SK-N-SH (cell line): ENCODE results near the gene ZNHIT3. TPM values are rescaled to one million over a fixed set of nuclear protein-coding genes. Genes with fewer than 3 reads are reported as not detected.

Source experiments
- CTCF ChIA-PET: fragments of 300-600, 350-600 bp; formaldehyde crosslinking; extraction: SDS; loops from one replicate; lab custom pipeline; 2021; lab: Yijun Ruan, JAX
- POLR2A ChIA-PET: fragments of 350-600 bp; sonication (Branson Sonifier 250); formaldehyde crosslinking; extraction: SDS; loops from one replicate; lab custom pipeline; 2020; ENCODE audit warnings: antibody characterized with exemption, inconsistent platforms; lab: Yijun Ruan, JAX
- DNase-seq: peaks from one replicate; pipeline ENCODE4 v3.0.0; 2012
- H2AFZ ChIP-seq: fragments of 200-600 bp; sonication (generic); 2 replicates; pipeline ENCODE4 v1.8.1; 2016; ENCODE audit warnings: antibody characterized with exemption, mild to moderate bottlenecking, low read depth
- H3F3A ChIP-seq: fragments of 200-600 bp; sonication (generic); replicated peaks from 2 replicates; pipeline ENCODE3; 2016; ENCODE audit warnings: antibody characterized with exemption, mild to moderate bottlenecking; ENCODE audit not compliant: insufficient read depth
- H3K27ac ChIP-seq, 2 experiments: fragments of 200-500 bp in 1 of 2; fragments of 200-600 bp in 1 of 2; sonication (Bioruptor generic) in 1 of 2; sonication (generic), shearing (Covaris generic) in 1 of 2; 2 replicates each; pipeline versions ENCODE4 v1.5.1 to v1.6.1; 2014 to 2016; ENCODE audit warnings: low read depth in 2 of 2, inconsistent platforms in 1 of 2, low read length in 1 of 2, mild to moderate bottlenecking in 1 of 2, mixed read lengths in 1 of 2
- H3K27me3 ChIP-seq: fragments of 200-600 bp; sonication (generic), shearing (Covaris generic); 2 replicates; pipeline ENCODE4 v1.6.1; 2016; ENCODE audit warnings: mixed run types; ENCODE audit not compliant: insufficient read depth
- H3K36me3 ChIP-seq, 2 experiments: fragments of 200-500 bp in 1 of 2; fragments of 200-600 bp in 1 of 2; sonication (Bioruptor generic) in 1 of 2; sonication (generic) in 1 of 2; replicated peaks in 1 of 2; 2 replicates each; pipeline versions ENCODE3 to v1.5.1; 2014 to 2016; ENCODE audit warnings: low read length in 1 of 2, mild to moderate bottlenecking in 1 of 2; ENCODE audit not compliant: insufficient read depth in 2 of 2, control insufficient read depth in 1 of 2
- H3K4me1 ChIP-seq, 2 experiments: fragments of 200-500 bp in 1 of 2; fragments of 200-600 bp in 1 of 2; sonication (Bioruptor generic) in 1 of 2; sonication (generic), shearing (Covaris generic) in 1 of 2; 2 replicates each; pipeline versions ENCODE4 v1.5.1 to v1.6.1; 2014 to 2016; ENCODE audit warnings: low read depth in 1 of 2, low read length in 1 of 2, mixed run types in 1 of 2; ENCODE audit not compliant: insufficient read depth in 2 of 2, control insufficient read depth in 1 of 2
- H3K4me2 ChIP-seq: fragments of 200-600 bp; sonication (generic), shearing (Covaris generic); 2 replicates; pipeline ENCODE4 v1.6.1; 2017; ENCODE audit warnings: mixed run types
- H3K4me3 ChIP-seq, 2 experiments: fragments of 200-500 bp in 1 of 2; fragments of 200-600 bp in 1 of 2; sonication (Bioruptor generic) in 1 of 2; sonication (generic), shearing (Covaris generic) in 1 of 2; 2 replicates each; pipeline versions ENCODE4 v1.5.1 to v1.8.1; 2014 to 2016; ENCODE audit warnings: low read depth in 2 of 2, inconsistent platforms in 1 of 2, low read length in 1 of 2, mild to moderate bottlenecking in 1 of 2, mixed read lengths in 1 of 2, moderate library complexity in 1 of 2
- H3K79me2 ChIP-seq: fragments of 200-600 bp; sonication (generic); 2 replicates; pipeline ENCODE4 v1.8.1; 2017; ENCODE audit warnings: mild to moderate bottlenecking; ENCODE audit not compliant: insufficient read depth
- H3K9ac ChIP-seq: fragments of 200-600 bp; sonication (generic); 2 replicates; pipeline ENCODE4 v1.6.1; 2017; ENCODE audit warnings: mixed run types
- H3K9me2 ChIP-seq: fragments of 200-600 bp; sonication (generic); 2 replicates; pipeline ENCODE4 v1.6.1; 2017; ENCODE audit warnings: mixed run types
- H3K9me3 ChIP-seq: fragments of 200-600 bp; sonication (generic); 2 replicates; pipeline ENCODE4 v1.6.1; 2017; ENCODE audit warnings: mixed run types, mild to moderate bottlenecking, moderate library complexity
- H4K20me1 ChIP-seq: fragments of 200-600 bp; sonication (generic); 2 replicates; pipeline ENCODE4 v1.6.1; 2017; ENCODE audit warnings: mild to moderate bottlenecking, mixed run types; ENCODE audit not compliant: insufficient read depth
- CTCF ChIP-seq: fragments of 200-600 bp; sonication (generic); IDR thresholded peaks from 2 replicates; pipeline ENCODE4 v1.6.1; 2017; ENCODE audit warnings: antibody characterized with exemption, mild to moderate bottlenecking, moderate library complexity
- EZH2phosphoT487 ChIP-seq: fragments of 200-600 bp; sonication (generic); IDR thresholded peaks from 2 replicates; pipeline ENCODE4 v1.6.1; 2017; ENCODE audit warnings: low read depth, mixed run types, mild to moderate bottlenecking, antibody characterized with exemption, moderate library complexity, borderline replicate concordance
- MAX ChIP-seq: IDR thresholded peaks from 2 replicates; pipeline ENCODE4 v1.4.0; 2012; ENCODE audit warnings: low read depth
- MEF2A ChIP-seq: IDR thresholded peaks from 2 replicates; pipeline ENCODE4 v1.4.0; 2012; ENCODE audit warnings: low read depth, borderline replicate concordance
- NFIC ChIP-seq: IDR thresholded peaks from 2 replicates; pipeline ENCODE4 v1.4.0; 2012; ENCODE audit warnings: borderline replicate concordance
- PBX3 ChIP-seq: IDR thresholded peaks from 2 replicates; pipeline ENCODE4; 2012
- RAD21 ChIP-seq: IDR thresholded peaks from 2 replicates; pipeline ENCODE4 v1.6.1; 2012; ENCODE audit warnings: mild to moderate bottlenecking, low read length
- RCOR1 ChIP-seq: fragments of 150-350 bp; IDR thresholded peaks from 2 replicates; pipeline ENCODE4 v1.6.1; 2017; ENCODE audit warnings: antibody characterized with exemption, low read length
- REST ChIP-seq: IDR thresholded peaks from 2 replicates; pipeline ENCODE4 v1.6.1; 2012; ENCODE audit warnings: mild to moderate bottlenecking, low read depth, low read length, moderate library complexity
- RFX5 ChIP-seq: IDR thresholded peaks from 2 replicates; pipeline ENCODE4 v1.6.1; 2012; ENCODE audit warnings: mild to moderate bottlenecking, improper control_type of control experiment, low read length
- RXRA ChIP-seq: IDR thresholded peaks from 2 replicates; pipeline ENCODE4 v1.4.0; 2012; ENCODE audit warnings: low read depth, mild to moderate bottlenecking, borderline replicate concordance
- SIN3A ChIP-seq: IDR thresholded peaks from 2 replicates; pipeline ENCODE4 v1.6.1; 2012; ENCODE audit warnings: low read depth, mild to moderate bottlenecking, low read length, moderate library complexity, borderline replicate concordance
- SMC3 ChIP-seq: IDR thresholded peaks from 2 replicates; pipeline ENCODE4 v1.6.1; 2012; ENCODE audit warnings: low read depth, low read length, improper control_type of control experiment
- TCF12 ChIP-seq: IDR thresholded peaks from 2 replicates; pipeline ENCODE4 v1.4.0; 2012
- TEAD4 ChIP-seq: IDR thresholded peaks from 2 replicates; pipeline ENCODE4 v1.4.0; 2012; ENCODE audit warnings: mild to moderate bottlenecking, borderline replicate concordance; ENCODE audit not compliant: insufficient read depth
- USF2 ChIP-seq: fragments of 150-350 bp; IDR thresholded peaks from 2 replicates; pipeline ENCODE4 v1.6.1; 2017; ENCODE audit warnings: antibody characterized with exemption, low read length, low read depth, borderline replicate concordance
- WGBS: methylation state at CpG from one replicate; pipeline ENCODE4 v1.1.6; 2017; ENCODE audit warnings: low lambda C conversion rate; 5-methylcytosine and 5-hydroxymethylcytosine counted together
- polyA plus RNA-seq, 3 experiments: library from polyadenylated mRNA; depleted of rRNA; stranded (reverse); fragments of >200 nt; gene quantifications; 2 replicates each; pipeline ENCODE4 v1.2.3, GENCODE V29; 2012

ZNHIT3 gene
- polyA plus RNA-seq, 1 of the 3 experiments (the other 2 are of a cell fraction), result 59.9 TPM

- ChIA-PET CTCF (interaction anchor here (0.8 to 1.3 kb wide), 3 partner anchors 10 to 41 kb away, joined by 3 to 8 read pairs (median 5); partner anchors contain the start of genes MYO19 and PIGW), POLR2A (interaction anchor here (0.6 to 1.6 kb wide), 2 partner anchors 9 to 33 kb away, joined by 3 to 4 read pairs; no protein-coding TSS in a partner anchor)
- Histone ChIP-seq H3K4me2 (no peak overlapping the region), H3K79me2 (peaks cover 10% of the 10 kb centered on the region), H3K27me3 (no peaks in the 10 kb centered on the region), H3K4me3 (no peak overlapping the region), H3K9ac (no peak overlapping the region), H3K36me3 (peaks cover 57 to 78% of the 10 kb centered on the region in 2 experiments), H2AFZ (no peak overlapping the region), H3F3A (peaks cover 10% of the 10 kb centered on the region), H3K27ac (no peak overlapping the region), H4K20me1 (no peaks in the 10 kb centered on the region), H3K4me1 (no peaks in the 10 kb centered on the region), H3K9me3 (no peaks in the 10 kb centered on the region), H3K9me2 (no peaks in the 10 kb centered on the region)
- 92% methylated on average over 4 of the region's 4 CpGs for WGBS
- TF ChIP-seq TEAD4 (no peak), NFIC (no peak), TCF12 (no peak), RCOR1 (no peak), USF2 (no peak), MAX (no peak)
- no peak for DNase-seq
These were observed 38.0 kb downstream of the ZNHIT3 start for GRCh38 chr17:36524428-36524876.

GRCh38 chr17:36525113-36525512 lies 38.6 kb downstream of the ZNHIT3 start:
- TF ChIP-seq RAD21 (no peak), CTCF (no peak), MEF2A (no peak), EZH2phosphoT487 (no peak), MAX (no peak), RXRA (no peak), REST (no peak), SMC3 (no peak), PBX3 (no peak), SIN3A (no peak), RFX5 (no peak)
- POLR2A ChIA-PET, result no interaction called here

More at GRCh38 chr17:36525113-36525512, 38.6 kb downstream of the ZNHIT3 start:
- no peaks in the 10 kb centered on the region for H3K27me3 ChIP-seq
- no peak overlapping the region for H2AFZ ChIP-seq
- peaks cover 53 to 76% of the 10 kb centered on the region in 2 experiments for H3K36me3 ChIP-seq
- H3F3A ChIP-seq, result peaks cover 16% of the 10 kb centered on the region
- H3K4me2 ChIP-seq, result no peak overlapping the region
- H3K9ac ChIP-seq, result no peak overlapping the region
- H4K20me1 ChIP-seq, result no peaks in the 10 kb centered on the region
- H3K4me3 ChIP-seq, result no peak overlapping the region
- no peak overlapping the region for H3K27ac ChIP-seq
- CTCF ChIA-PET, result interaction anchor here (1.3 kb wide), 1 partner anchor 9 kb away, joined by 8 read pairs; the partner anchor contains the start of genes MYO19 and PIGW
- H3K9me2 ChIP-seq, result no peaks in the 10 kb centered on the region
- 100% methylated on average over 2 of the region's 2 CpGs for WGBS
- DNase-seq, result no peak
- H3K4me1 ChIP-seq, result no peaks in the 10 kb centered on the region
- H3K79me2 ChIP-seq, result peaks cover 10% of the 10 kb centered on the region
- no peaks in the 10 kb centered on the region for H3K9me3 ChIP-seq
